ENCODE measurements around the gene METTL21A.
A peak's percentile ranks its signal among the peaks of the same experiment; 100 is the strongest.

METTL21A gene

GRCh38 chr2:207635468-207636200, 10.4 kb upstream of the METTL21A start:
- TF ChIP-seq ZNF274 (IDR thresholded peaks at IDR 0.05; ENCODE audit: low read depth, low read length), result no peak
- H3K4me3 ChIP-seq (ENCODE audit: low read length), result no peak overlapping the region

DNA sequence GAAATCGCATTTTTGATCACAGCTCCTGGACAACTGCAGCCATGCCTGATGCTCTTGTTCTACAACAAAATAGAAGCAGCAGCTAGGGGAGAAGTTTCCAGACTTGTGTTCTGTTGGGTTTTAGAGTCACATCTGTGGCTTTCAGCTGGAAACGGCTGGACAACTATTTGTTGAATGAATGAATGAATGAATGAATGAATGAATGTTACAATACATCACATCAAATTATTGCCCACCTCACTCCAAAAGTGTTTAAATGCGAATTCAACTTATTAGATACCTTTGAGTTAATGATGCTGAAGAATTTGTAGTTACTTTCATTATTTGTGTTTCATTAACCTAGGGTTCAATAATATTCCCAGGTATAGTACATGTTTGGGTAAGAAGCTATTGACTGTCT, 8.5 kb upstream of the METTL21A start:
- no peak overlapping the region for H3K4me3 ChIP-seq (ENCODE audit: low read length)
- TF ChIP-seq ZNF274 (IDR thresholded peaks at IDR 0.05; ENCODE audit: low read depth, low read length), result no peak

DNA sequence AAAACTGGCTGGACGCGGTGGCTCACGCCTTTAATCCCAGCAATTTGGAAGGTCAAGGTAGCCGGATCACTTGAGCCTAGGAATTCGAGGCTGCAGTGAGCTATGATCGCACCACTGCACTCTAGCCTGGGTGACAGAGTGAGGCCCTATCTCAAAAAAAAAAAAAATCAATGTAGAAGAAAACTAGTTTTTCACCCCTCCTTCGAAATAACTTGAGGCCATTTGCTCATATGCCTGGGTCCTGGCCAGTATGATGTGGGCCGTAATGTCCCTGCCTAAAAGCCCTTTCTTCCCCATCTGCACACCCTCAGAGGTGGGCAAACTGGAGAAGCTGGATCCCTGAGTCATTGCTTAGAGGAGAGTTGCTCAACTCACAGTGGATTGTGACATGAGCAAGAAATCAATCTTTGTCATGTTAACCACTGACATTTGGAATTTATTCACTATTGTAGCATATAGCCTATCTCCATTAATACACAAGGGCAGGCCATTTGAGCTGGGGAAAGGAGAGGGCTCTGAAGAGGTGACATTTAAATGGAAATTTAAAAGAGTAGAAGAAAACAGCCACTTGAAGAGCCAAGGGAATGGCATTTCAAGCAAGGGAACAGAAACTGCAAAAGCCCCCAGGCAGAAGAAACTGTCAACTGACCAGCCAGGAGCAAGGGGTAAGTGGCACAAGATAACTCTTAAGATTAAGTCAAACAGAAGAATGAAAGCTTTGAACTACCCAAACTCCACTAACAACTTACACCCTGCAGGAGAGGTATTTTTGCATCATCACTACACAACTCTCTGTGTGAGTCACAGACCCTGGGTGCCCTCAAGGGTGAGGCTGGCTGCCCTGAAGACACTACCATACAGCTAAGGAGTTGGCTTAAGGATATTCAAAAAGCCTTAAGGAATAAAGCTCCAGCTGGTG, 7.6 kb upstream of the METTL21A start:
- no peak for TF ChIP-seq ZNF274 (IDR thresholded peaks at IDR 0.05; ENCODE audit: low read depth, low read length)
- no peak overlapping the region for H3K4me3 ChIP-seq (ENCODE audit: low read length)

DNA sequence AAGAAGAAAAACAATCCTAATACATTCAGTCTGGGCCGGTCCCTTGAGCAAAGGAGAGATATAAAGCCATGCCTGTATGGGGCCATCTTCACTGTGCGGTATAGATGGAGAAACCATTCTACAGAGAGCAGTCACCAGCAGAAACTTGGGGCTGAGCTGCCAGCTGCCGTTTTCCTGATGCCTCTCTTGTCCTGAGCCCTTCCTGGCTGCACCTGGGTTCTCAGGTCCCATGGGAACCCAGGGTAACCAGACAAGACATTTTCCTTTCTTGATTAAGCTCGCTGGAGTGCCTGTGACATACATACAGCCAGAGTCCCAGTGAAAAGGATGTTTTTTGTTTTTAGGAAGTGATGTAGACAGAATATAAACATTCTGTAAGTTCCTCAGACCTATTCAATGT, 5.3 kb upstream of the METTL21A start:
- no peak overlapping the region for H3K4me3 ChIP-seq (ENCODE audit: low read length)
- TF ChIP-seq ZNF274 (IDR thresholded peaks at IDR 0.05; ENCODE audit: low read depth, low read length), result no peak

GRCh38 chr2:207629553-207629952, 4.4 kb upstream of the METTL21A start:
- TF ChIP-seq ZNF274 (IDR thresholded peaks at IDR 0.05; ENCODE audit: low read depth, low read length), result no peak
- H3K4me3 ChIP-seq (ENCODE audit: low read length), result no peak overlapping the region

DNA sequence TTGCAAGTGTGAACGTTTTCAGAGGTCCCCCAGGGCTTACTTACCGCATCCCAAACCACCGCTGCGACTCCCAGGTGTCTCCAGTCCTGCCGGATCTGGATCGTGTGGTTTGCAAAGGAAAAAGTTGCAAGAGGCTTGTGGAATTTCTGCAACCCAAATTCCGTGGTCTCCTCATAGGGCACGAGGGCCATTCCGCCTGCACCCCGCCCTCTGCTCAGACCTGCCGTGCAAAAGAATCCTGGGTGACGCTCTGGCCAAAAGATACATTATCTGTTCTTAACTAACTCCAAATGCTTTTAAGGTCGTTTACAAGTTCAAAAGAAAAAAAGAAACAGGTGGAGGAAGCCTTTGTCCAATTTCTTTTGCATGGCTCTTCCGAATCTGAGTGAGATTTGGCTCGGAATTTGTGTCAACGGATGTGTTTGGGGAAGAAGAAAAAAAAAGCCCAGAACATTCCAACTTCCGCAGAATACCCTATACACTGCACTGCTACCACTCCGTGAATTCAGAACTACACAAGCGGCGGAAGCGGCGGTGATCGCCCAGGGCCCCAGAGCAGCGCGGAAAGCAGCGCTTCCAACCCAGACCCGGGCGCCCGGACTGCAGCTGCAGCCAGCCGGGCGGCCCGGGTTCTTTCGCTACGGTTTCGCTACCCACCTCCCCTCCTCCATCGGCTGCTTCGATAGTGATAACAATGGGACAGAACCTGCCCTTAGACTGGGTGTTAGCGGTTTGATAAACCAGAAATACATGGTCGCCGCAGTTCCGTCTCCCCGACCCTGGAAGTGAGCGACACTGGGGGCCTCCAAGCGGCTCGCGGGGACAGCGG, 795 bp downstream of the METTL21A start:
- TF ChIP-seq ZNF274 (IDR thresholded peaks at IDR 0.05; ENCODE audit: low read depth, low read length), result no peak
- H3K4me3 ChIP-seq (ENCODE audit: low read length), result peak overlapping the region; percentile 84

- no peak overlapping the region for H3K4me3 ChIP-seq (ENCODE audit: low read length)
- no peak for TF ChIP-seq ZNF274 (IDR thresholded peaks at IDR 0.05; ENCODE audit: low read depth, low read length)
These were observed 3.6 kb downstream of the METTL21A start for GRCh38 chr2:207621501-207622039.

GRCh38 chr2:207619764-207620203, 5.4 kb downstream of the METTL21A start:
- TF ChIP-seq ZNF274 (IDR thresholded peaks at IDR 0.05; ENCODE audit: low read depth, low read length), result no peak
- no peak overlapping the region for H3K4me3 ChIP-seq (ENCODE audit: low read length)

DNA sequence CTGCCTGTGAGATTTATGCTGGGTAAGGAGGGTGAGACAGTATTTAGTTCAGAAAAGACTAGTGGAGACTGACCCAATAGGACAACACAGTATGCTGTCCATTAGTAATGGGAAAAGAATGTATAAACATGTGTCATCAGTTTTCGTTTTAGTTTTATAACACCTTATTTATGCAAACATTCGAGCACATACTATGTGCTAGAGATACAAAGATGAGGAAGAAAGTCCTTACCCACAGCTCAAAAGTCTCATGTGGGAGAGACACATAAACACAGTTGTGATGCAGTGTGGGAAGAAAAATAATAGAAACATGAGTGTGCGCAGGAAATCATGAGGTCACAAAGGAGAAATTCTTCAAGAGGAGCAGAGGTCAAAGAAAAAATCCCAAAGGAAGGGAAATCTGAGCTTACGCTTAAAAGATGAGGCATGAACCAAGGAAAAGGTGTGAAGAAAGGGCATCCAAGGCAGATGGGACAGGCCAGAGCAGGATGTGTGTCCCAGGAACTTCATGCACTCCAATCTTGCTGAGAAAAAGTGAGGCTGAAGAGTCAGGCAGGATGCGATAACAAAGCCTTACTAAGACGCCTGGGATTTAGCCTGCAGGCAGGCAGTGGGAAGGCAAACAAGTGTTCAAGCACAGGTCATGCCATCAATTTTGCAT, 8.1 kb downstream of the METTL21A start:
- no peak for TF ChIP-seq ZNF274 (IDR thresholded peaks at IDR 0.05; ENCODE audit: low read depth, low read length)

DNA sequence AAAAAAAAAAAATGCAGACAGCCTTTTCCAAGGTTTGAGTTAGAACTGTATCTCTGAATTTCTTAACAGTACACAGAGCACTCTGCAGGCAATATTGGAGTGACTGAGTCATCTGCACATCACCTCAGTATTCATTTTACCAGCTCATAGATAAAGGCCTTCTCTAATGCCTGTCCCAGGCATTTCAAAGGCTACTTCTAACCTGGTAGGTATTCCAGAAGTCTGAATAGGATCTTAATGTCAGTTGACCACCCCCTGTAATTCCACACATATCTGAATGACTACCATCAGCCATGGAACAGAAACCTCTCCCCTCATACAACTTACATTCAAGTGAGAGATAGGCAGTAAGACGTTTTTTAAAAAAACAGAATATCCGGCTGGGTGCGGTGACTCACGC, 9.0 kb downstream of the METTL21A start:
- no peak for TF ChIP-seq ZNF274 (IDR thresholded peaks at IDR 0.05; ENCODE audit: low read depth, low read length)
- H3K4me3 ChIP-seq (ENCODE audit: low read length), result no peak overlapping the region

More for the DNA sequence above, 8.1 kb downstream of the METTL21A start:
- H3K4me3 ChIP-seq (ENCODE audit: low read length), result no peak overlapping the region

DNA sequence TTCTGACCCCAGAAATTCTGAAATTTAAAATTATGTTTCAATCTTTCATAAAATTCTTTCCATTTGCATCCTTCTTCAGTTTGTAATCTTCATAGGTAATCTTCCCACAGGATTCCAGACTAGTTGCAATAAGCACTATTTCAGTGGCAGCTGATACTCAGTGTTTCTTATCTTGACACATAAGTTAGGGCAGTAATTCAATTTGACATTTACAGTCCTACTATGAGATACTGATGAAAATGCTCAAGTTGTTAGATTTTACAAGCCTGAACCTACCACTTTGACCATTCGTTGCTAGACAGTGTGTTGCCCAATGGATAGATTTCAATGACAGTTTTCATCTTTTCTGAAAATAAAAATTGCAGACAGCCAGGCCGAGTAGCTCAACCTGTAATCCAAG, 10.4 kb downstream of the METTL21A start:
- TF ChIP-seq ZNF274 (IDR thresholded peaks at IDR 0.05; ENCODE audit: low read depth, low read length), result no peak
- H3K4me3 ChIP-seq (ENCODE audit: low read length), result no peak overlapping the region

- no peak overlapping the region for H3K4me3 ChIP-seq (ENCODE audit: low read length)
- TF ChIP-seq ZNF274 (IDR thresholded peaks at IDR 0.05; ENCODE audit: low read depth, low read length), result no peak
These were observed 12.5 kb downstream of the METTL21A start for GRCh38 chr2:207612714-207613113.

GRCh38 chr2:207606829-207607228, 18.4 kb downstream of the METTL21A start:
- H3K4me3 ChIP-seq (ENCODE audit: low read length), result no peak overlapping the region
- no peak for TF ChIP-seq ZNF274 (IDR thresholded peaks at IDR 0.05; ENCODE audit: low read depth, low read length)
